HepG2 (cell line): ENCODE results near the gene MTMR6. TPM values are rescaled to one million over a fixed set of nuclear protein-coding genes. Genes with fewer than 3 reads are reported as not detected.

Source experiments
- ATAC-seq: fragments of 200-7000 bp; cut with Tn5 transposase; 3 replicates; pipeline ENCODE4 v1.9.1; 2020; ENCODE audit warnings: mild to moderate bottlenecking, moderate library complexity
- BruUV-seq: library from RNA; stranded (reverse); fragments of 400-500 nt; replicated peaks from 2 replicates; lab custom pipeline; 2021; lab: Mats Ljungman, UMichigan
- CTCF ChIA-PET: fragments of 300-600 bp; formaldehyde crosslinking; extraction: SDS; loops from one replicate; lab custom pipeline; 2021; ENCODE audit warnings: low total read pairs, inconsistent platforms, low intra/inter-chr PET ratio; lab: Yijun Ruan, JAX
- POLR2A ChIA-PET: fragments of 350-600 bp; sonication (Branson Sonifier 250); formaldehyde crosslinking; loops from one replicate; lab custom pipeline; 2020; ENCODE audit warnings: antibody characterized with exemption, inconsistent platforms; lab: Yijun Ruan, JAX
- DNase-seq: peaks from one replicate; pipeline ENCODE4 v3.0.0-alpha.2; 2015; ENCODE audit warnings: low spot score
- FAIRE-seq: peaks from 3 replicates; lab custom pipeline; 2011; peaks lifted over from hg19 to GRCh38; lab: Jason Lieb, UNC
- H2AFZ ChIP-seq: one replicate; pipeline ENCODE4 v1.6.1; 2011; ENCODE audit warnings: low read length, inconsistent platforms
- H3K27ac ChIP-seq: fragments of 300-600 bp; 3 replicates; pipeline ENCODE4 v1.8.0; 2011; ENCODE audit warnings: mixed run types, mild to moderate bottlenecking, mixed read lengths, low read length, inconsistent platforms; ENCODE audit not compliant: insufficient read depth; ENCODE audit errors: extremely low read length
- H3K27me3 ChIP-seq, 2 experiments: fragments of 200-600 bp in 1 of 2; 2 replicates in 1 of 2; 3 replicates in 1 of 2; pipeline versions ENCODE4 v1.6.0 to v1.8.0; 2011; ENCODE audit warnings: low read length in 2 of 2, mild to moderate bottlenecking in 2 of 2, moderate library complexity in 2 of 2, inconsistent platforms in 1 of 2; ENCODE audit not compliant: insufficient read depth in 2 of 2, control insufficient read depth in 1 of 2
- H3K36me3 ChIP-seq, 2 experiments: fragments of 200-600 bp in 1 of 2; replicated peaks in 1 of 2; 2 replicates in 1 of 2; 3 replicates in 1 of 2; pipeline versions ENCODE4 v1.5.1 to v1.8.0; 2011; ENCODE audit warnings: low read length in 2 of 2, inconsistent platforms in 1 of 2; ENCODE audit not compliant: insufficient read depth in 2 of 2, control insufficient read depth in 1 of 2
- H3K4me1 ChIP-seq: 2 replicates; pipeline ENCODE4 v1.5.1; 2012; ENCODE audit warnings: low read length, inconsistent platforms; ENCODE audit not compliant: insufficient read depth
- H3K4me2 ChIP-seq: 2 replicates; pipeline ENCODE4 v1.6.0; 2011; ENCODE audit warnings: low read depth, low read length, inconsistent platforms
- H3K4me3 ChIP-seq, 3 experiments: fragments of 200-600 bp in 1 of 3; sonication (generic), shearing (Covaris generic) in 1 of 3; replicated peaks in 1 of 3; 2 replicates each; pipeline ENCODE4 v1.5.1; 2011 to 2016; ENCODE audit warnings: low read length in 3 of 3, inconsistent platforms in 2 of 3, low read depth in 2 of 3, mild to moderate bottlenecking in 2 of 3, control low read depth in 1 of 3, mixed read lengths in 1 of 3; ENCODE audit not compliant: insufficient read depth in 1 of 3
- H3K79me2 ChIP-seq: one replicate; pipeline ENCODE4 v1.6.1; 2011; ENCODE audit warnings: low read length, inconsistent platforms; ENCODE audit not compliant: insufficient read depth
- H3K9ac ChIP-seq: 2 replicates; pipeline ENCODE4 v1.6.0; 2011; ENCODE audit warnings: mild to moderate bottlenecking, low read depth, low read length, inconsistent platforms; ENCODE audit not compliant: insufficient read depth
- H3K9me3 ChIP-seq: 2 replicates; pipeline ENCODE4 v1.5.1; 2012; ENCODE audit warnings: mild to moderate bottlenecking, low read length
- H4K20me1 ChIP-seq: 2 replicates; pipeline ENCODE4 v1.6.0; 2011; ENCODE audit warnings: inconsistent platforms, mild to moderate bottlenecking, low read length, moderate library complexity; ENCODE audit not compliant: insufficient read depth
- MED8 ChIP-seq: sonication (generic); formaldehyde crosslinking; IDR thresholded peaks from 2 replicates; pipeline ENCODE4 v1.8.1; 2023; ENCODE audit warnings: mild to moderate bottlenecking, missing genetic modification reagents; ENCODE audit not compliant: insufficient replicate concordance
- MIER2 ChIP-seq: IDR thresholded peaks from 2 replicates; pipeline ENCODE4 v1.6.1; 2016; ENCODE audit warnings: missing biosample characterization, missing genetic modification reagents
- MTERF4 ChIP-seq: sonication (generic); formaldehyde crosslinking; IDR thresholded peaks from 2 replicates; pipeline ENCODE4 v1.8.0; 2023; ENCODE audit warnings: mild to moderate bottlenecking, missing genetic modification reagents
- RERE ChIP-seq: IDR thresholded peaks from 2 replicates; pipeline ENCODE4 v1.6.1; 2016; ENCODE audit warnings: low read depth, missing genetic modification reagents, missing compliant biosample characterization
- SP1 ChIP-seq, 2 experiments: fragments of 450-650 bp in 1 of 2; sonication (generic) in 1 of 2; formaldehyde crosslinking in 1 of 2; IDR thresholded peaks; 2 replicates each; pipeline versions ENCODE4 v1.4.0 to v1.6.1; 2016 to 2020; ENCODE audit warnings: missing genetic modification reagents in 1 of 2
- SYNCRIP ChIP-seq: fragments of 200-400 bp; formaldehyde crosslinking; IDR thresholded peaks from 2 replicates; pipeline ENCODE4 v1.6.1; 2018; ENCODE audit warnings: mild to moderate bottlenecking, low read depth, low read length; ENCODE audit not compliant: insufficient read depth
- TAF1 ChIP-seq: sonication (generic); formaldehyde crosslinking; IDR thresholded peaks from 2 replicates; pipeline ENCODE4 v1.4.0; 2020; ENCODE audit warnings: missing genetic modification reagents
- TEAD3 ChIP-seq: optimal IDR thresholded peaks from 2 replicates; pipeline ENCODE3; 2016; ENCODE audit warnings: borderline replicate concordance
- ZFP36 ChIP-seq: fragments of 150-350 bp; IDR thresholded peaks from 2 replicates; pipeline ENCODE4 v1.6.1; 2018; ENCODE audit warnings: borderline replicate concordance, low read length, low read depth; ENCODE audit not compliant: partially characterized antibody
- ZNF274 ChIP-seq: sonication (generic); formaldehyde crosslinking; IDR thresholded peaks from 2 replicates; pipeline ENCODE4 v1.5.1; 2020; ENCODE audit warnings: mild to moderate bottlenecking, missing genetic modification reagents
- ZNF292 ChIP-seq: sonication (generic); formaldehyde crosslinking; IDR thresholded peaks from 2 replicates; pipeline ENCODE4 v1.8.1; 2022; ENCODE audit warnings: mild to moderate bottlenecking, low read depth, missing genetic modification reagents, borderline replicate concordance
- ZNF431 ChIP-seq: sonication (generic); formaldehyde crosslinking; IDR thresholded peaks from 2 replicates; pipeline ENCODE4 v1.9.0; 2022; ENCODE audit warnings: missing genetic modification reagents, low read depth, mild to moderate bottlenecking, borderline replicate concordance
- ZNF792 ChIP-seq: IDR thresholded peaks from 2 replicates; pipeline ENCODE4 v1.6.1; 2016
- whole genome bisulfite sequencing: methylation state at CpG from one replicate; pipeline ENCODE4 v1.1.6; 2017; ENCODE audit warnings: low lambda C conversion rate; 5-methylcytosine and 5-hydroxymethylcytosine counted together
- in situ Hi-C: cut with HindIII; loops from 2 replicates; pipeline ENCODE4 v1.10.0; 2017; ENCODE audit warnings: low pct_unique_long_range_greater_than_20kb; ENCODE audit not compliant: extremely low pct_ligation_motif_present
- intact Hi-C: fragments of 100-400 bp; cut with micrococcal nuclease; formaldehyde crosslinking; loops from one replicate; pipeline ENCODE4 v1.10.0; 2022; ENCODE audit not compliant: unreplicated experiment
- polyA plus RNA-seq, 8 experiments: library from polyadenylated mRNA; depleted of rRNA in 3 of 8; stranded (reverse) in 7 of 8; unstranded in 1 of 8; fragments of >200 nt; fragmentation: Illumina TruSeq in 4 of 8; extraction: Trizol in 4 of 8; gene quantifications; 2 replicates each; pipeline versions ENCODE4 v1.2.1 to v1.2.3, GENCODE V29; 2011 to 2016; ENCODE audit warnings: low read depth in 4 of 8, missing spikeins in 1 of 8, mixed read lengths in 1 of 8; ENCODE audit not compliant: insufficient read depth in 1 of 8
- total RNA-seq, 5 experiments: library from RNA; depleted of rRNA; stranded (reverse); fragments of >200 nt; fragmentation: Illumina TruSeq; extraction: Trizol; gene quantifications; 2 replicates each; pipeline ENCODE4 v1.2.3, GENCODE V29; 2016; ENCODE audit warnings: low read depth in 1 of 5

The MTMR6 gene
- total and polyA plus RNA-seq, 2 of the 13 experiments (the other 11 are each of a cell fraction or from before 2014, with no cell fraction given), result 3.4 to 7.8 TPM

GRCh38 chr13:25253702-25254101 is 33.6 kb downstream of the MTMR6 start:
- Histone ChIP-seq H4K20me1 (no peaks in the 10 kb centered on the region), H3K4me3 (no peak overlapping the region), H3K27me3 (no peaks in the 10 kb centered on the region), H3K79me2 (no peaks in the 10 kb centered on the region), H2AFZ (no peak overlapping the region), H3K4me2 (no peak overlapping the region), H3K27ac (no peak overlapping the region), H3K36me3 (peaks cover 1 to 6% of the 10 kb centered on the region in 2 experiments; a peak in 2 of 5 replicates), H3K9me3 (no peaks in the 10 kb centered on the region), H3K9ac (no peak overlapping the region), H3K4me1 (peaks cover 9% of the 10 kb centered on the region)
- DNase-seq (peak; percentile 34), ATAC-seq (no peak), FAIRE-seq (no peak)
- CTCF ChIA-PET, result no interaction called here
- POLR2A ChIA-PET, result no interaction called here
- in situ Hi-C loops, result no loop called here
- BruUV-seq, result no TSS peak
- TF ChIP-seq SYNCRIP (no peak), TEAD3 (peak; percentile 16), MED8 (CRISPR knock-in tag) (no peak)
- 74% methylated on average over 2 of the region's 2 CpGs for WGBS
- intact Hi-C loops, result no loop called here

DNA sequence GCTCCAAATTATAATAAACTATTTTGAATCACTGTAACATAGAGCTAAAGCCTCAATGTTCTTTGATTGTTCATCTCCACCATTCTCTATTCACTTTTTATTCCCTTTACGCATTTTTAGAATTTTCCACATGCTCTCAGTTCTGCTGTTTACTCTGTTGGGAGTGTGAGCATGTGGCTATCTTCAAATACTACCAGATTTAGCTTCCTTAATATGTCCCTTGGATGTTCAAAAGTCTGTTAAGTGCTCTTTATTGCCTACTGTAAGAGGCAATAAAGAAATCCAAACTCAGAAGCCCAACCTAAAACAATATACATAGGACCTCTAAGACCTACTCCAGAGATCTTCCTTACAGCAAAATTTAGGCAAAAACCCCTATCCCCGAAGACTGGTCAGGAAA is 34.5 kb downstream of the MTMR6 start:
- 96% methylated on average over 2 of the region's 2 CpGs for WGBS
- intact Hi-C loops (no loop called here), in situ Hi-C loops (no loop called here)
- ChIA-PET POLR2A (no interaction called here), CTCF (no interaction called here)
- Histone ChIP-seq H3K9ac (no peak overlapping the region), H3K4me1 (peaks cover 9% of the 10 kb centered on the region), H4K20me1 (no peaks in the 10 kb centered on the region), H3K9me3 (no peaks in the 10 kb centered on the region), H3K36me3 (peaks cover 1 to 6% of the 10 kb centered on the region in 2 experiments; a peak in 2 of 5 replicates), H2AFZ (no peak overlapping the region), H3K4me2 (no peak overlapping the region), H3K79me2 (no peaks in the 10 kb centered on the region), H3K27me3 (no peaks in the 10 kb centered on the region), H3K4me3 (no peak overlapping the region), H3K27ac (no peak overlapping the region)
- BruUV-seq, result no TSS peak
- DNase-seq (no peak), ATAC-seq (no peak), FAIRE-seq (no peak)
- no peak for TF ChIP-seq TAF1 (CRISPR knock-in tag)
- TF ChIP-seq MED8 (CRISPR knock-in tag), result no peak
- TF ChIP-seq ZNF274 (CRISPR knock-in tag), result no peak
- TF ChIP-seq RERE (CRISPR knock-in tag), result no peak
- TF ChIP-seq ZNF431 (CRISPR knock-in tag), result no peak
- no peak for TF ChIP-seq ZNF792 (CRISPR knock-in tag)
- no peak for TF ChIP-seq MTERF4 (CRISPR knock-in tag)
- TF ChIP-seq MIER2, result no peak
- no peak for TF ChIP-seq ZNF292
- TF ChIP-seq SP1 (IDR thresholded peaks at IDR 0.05), result no peak
- TF ChIP-seq SP1 (CRISPR knock-in tag; IDR thresholded peaks at IDR 0.05), result no peak
- TF ChIP-seq ZFP36, result no peak
